Measurements from ENCODE around the gene ATXN10.

DNA sequence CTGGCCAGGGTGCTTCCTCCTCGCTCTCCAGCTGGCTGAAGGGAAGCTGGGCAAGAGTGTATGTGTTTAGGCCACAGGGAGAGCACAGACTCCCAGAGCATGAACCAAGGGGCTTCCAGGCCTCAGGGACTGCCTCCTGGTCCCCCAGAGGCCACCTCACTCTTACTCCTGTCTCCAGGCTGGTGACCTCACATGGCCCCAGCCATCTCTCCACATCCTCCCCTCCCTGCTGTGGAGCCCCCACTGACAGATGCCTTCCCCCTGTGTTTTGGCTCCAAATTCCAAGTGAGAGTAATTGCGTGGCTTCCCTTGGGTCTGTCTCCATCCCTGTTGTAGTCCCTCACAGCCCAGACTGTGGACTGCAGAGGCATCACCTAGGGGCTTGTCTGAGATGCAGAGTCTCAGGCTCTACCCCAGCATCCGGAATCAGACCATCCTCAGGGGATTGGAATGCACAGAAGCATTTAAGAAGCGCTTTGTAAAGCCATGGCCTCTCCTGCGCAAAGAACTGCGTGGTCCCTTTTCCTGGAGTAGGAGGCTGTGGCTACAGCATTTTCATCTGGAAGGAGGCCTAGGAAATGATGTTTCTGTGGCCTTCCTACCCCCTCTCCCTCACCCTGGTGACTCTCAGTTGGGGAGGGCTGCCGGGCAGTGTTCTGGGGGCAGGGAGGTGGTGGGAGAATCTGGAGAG lies 91.1 kb downstream of the ATXN10 start:
- no peak for TF ChIP-seq SIN3A (IDR thresholded peaks at IDR 0.05; ENCODE audit: borderline replicate concordance, insufficient read depth, low read length)
- TF ChIP-seq, protein P1, sequence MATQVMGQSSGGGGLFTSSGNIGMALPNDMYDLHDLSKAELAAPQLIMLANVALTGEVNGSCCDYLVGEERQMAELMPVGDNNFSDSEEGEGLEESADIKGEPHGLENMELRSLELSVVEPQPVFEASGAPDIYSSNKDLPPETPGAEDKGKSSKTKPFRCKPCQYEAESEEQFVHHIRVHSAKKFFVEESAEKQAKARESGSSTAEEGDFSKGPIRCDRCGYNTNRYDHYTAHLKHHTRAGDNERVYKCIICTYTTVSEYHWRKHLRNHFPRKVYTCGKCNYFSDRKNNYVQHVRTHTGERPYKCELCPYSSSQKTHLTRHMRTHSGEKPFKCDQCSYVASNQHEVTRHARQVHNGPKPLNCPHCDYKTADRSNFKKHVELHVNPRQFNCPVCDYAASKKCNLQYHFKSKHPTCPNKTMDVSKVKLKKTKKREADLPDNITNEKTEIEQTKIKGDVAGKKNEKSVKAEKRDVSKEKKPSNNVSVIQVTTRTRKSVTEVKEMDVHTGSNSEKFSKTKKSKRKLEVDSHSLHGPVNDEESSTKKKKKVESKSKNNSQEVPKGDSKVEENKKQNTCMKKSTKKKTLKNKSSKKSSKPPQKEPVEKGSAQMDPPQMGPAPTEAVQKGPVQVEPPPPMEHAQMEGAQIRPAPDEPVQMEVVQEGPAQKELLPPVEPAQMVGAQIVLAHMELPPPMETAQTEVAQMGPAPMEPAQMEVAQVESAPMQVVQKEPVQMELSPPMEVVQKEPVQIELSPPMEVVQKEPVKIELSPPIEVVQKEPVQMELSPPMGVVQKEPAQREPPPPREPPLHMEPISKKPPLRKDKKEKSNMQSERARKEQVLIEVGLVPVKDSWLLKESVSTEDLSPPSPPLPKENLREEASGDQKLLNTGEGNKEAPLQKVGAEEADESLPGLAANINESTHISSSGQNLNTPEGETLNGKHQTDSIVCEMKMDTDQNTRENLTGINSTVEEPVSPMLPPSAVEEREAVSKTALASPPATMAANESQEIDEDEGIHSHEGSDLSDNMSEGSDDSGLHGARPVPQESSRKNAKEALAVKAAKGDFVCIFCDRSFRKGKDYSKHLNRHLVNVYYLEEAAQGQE (IDR thresholded peaks at IDR 0.05; ENCODE audit: insufficient read depth in 1 of 2, low read depth in 2 of 2, low read length in 2 of 2) = no peak

Data from PFSK-1 (cell line).